IPS-18a (cell line): Measurements from ENCODE around the gene ZNF730.
"Not testable (repeated sequence)": the region's sequence is repeated elsewhere in the genome, so short reads cannot be mapped to it uniquely, and the experiment has no call there.

Experiments used
- H3K27ac ChIP-seq: one replicate; pipeline ENCODE4 v1.5.1; 2013; ENCODE audit warnings: low read length
- H3K27me3 ChIP-seq: one replicate; pipeline ENCODE4 v1.6.1; 2013; ENCODE audit warnings: mild to moderate bottlenecking, low read length; ENCODE audit not compliant: control insufficient read depth, insufficient read depth
- H3K36me3 ChIP-seq: one replicate; pipeline ENCODE4 v1.6.1; 2013; ENCODE audit warnings: low read depth, low read length; ENCODE audit not compliant: control insufficient read depth
- H3K4me1 ChIP-seq: one replicate; pipeline ENCODE4 v1.6.1; 2013; ENCODE audit warnings: low read depth, low read length; ENCODE audit not compliant: control insufficient read depth
- H3K4me3 ChIP-seq: one replicate; pipeline ENCODE4 v1.5.1; 2013; ENCODE audit warnings: low read length
- H3K9ac ChIP-seq: one replicate; pipeline ENCODE4 v1.6.1; 2013; ENCODE audit warnings: mild to moderate bottlenecking, low read length, moderate library complexity
- H3K9me3 ChIP-seq: one replicate; pipeline ENCODE4 v1.6.1; 2013; ENCODE audit warnings: low read depth, low read length; ENCODE audit not compliant: control insufficient read depth

The ZNF730 gene

GRCh38 chr19:23116802-23117571 is at the start of gene ZNF730:
Gene ZNF730 (plus strand): TSS chr19:23117025. CDS start chr19:23117174, 149 bp downstream.
- Histone ChIP-seq H3K9ac (peak within 1 kb of the TSS; percentile 91), H3K4me1 (peaks cover 12% of the 10 kb centered on the region), H3K9me3 (peaks cover 5% of the 10 kb centered on the region), H3K4me3 (peak within 1 kb of the TSS; percentile 72), H3K36me3 (peaks cover 3% of the 10 kb centered on the region), H3K27ac (peak within 1 kb of the TSS; percentile 76), H3K27me3 (no peaks in the 10 kb centered on the region)

DNA sequence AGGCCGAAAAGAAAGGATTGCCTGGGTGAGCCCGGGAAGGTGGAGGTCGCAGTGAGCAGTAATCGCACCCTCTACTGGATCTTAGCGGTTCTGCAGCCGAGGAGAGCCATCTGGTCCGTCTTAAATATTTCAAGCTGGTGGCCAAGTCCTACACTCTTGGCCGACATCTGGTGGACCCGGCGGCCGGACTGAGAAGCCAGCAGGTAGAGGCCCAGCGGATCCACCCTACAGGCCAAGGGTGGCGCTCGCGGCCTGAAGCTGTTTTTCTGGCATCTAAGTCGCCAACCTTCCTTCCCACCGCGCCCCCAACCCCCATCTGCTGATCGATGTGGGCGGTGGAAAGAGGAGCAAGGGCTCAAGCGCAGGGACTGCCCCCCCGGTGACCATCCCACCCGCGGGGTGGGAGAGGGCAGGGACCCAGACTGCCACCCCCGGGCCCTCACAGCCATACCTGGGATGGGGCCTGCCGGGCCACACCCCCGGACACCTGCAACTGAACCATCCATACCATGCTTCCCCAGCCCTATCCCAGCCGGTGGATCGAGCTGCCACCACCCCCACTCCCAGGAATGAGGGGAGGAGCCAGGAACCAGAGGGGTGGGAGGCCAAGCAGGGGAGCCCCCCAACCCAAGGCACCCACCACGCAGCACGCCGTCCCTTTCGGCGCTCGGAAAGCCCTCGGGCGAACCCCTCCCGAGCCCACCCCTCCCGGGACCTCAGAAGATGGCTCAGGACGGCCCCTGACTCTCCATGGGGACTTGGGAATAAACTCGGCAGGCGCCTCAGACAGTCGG is 46.3 kb upstream of the ZNF730 start:
- no peaks in the 10 kb centered on the region for H3K36me3 ChIP-seq
- no peaks in the 10 kb centered on the region for H3K4me1 ChIP-seq
- H3K9me3 ChIP-seq = peaks cover 23% of the 10 kb centered on the region
- H3K9ac ChIP-seq = no peak overlapping the region
- H3K4me3 ChIP-seq = no peak overlapping the region
- no peaks in the 10 kb centered on the region for H3K27me3 ChIP-seq
- no peak overlapping the region for H3K27ac ChIP-seq

GRCh38 chr19:23071147-23071511 is 45.7 kb upstream of the ZNF730 start:
- H3K27ac ChIP-seq = no peak overlapping the region
- peaks cover under 1% of the 10 kb centered on the region for H3K4me1 ChIP-seq
- no peak overlapping the region for H3K4me3 ChIP-seq
- no peaks in the 10 kb centered on the region for H3K36me3 ChIP-seq
- H3K27me3 ChIP-seq = no peaks in the 10 kb centered on the region
- peaks cover 18% of the 10 kb centered on the region for H3K9me3 ChIP-seq
- no peak overlapping the region for H3K9ac ChIP-seq

DNA sequence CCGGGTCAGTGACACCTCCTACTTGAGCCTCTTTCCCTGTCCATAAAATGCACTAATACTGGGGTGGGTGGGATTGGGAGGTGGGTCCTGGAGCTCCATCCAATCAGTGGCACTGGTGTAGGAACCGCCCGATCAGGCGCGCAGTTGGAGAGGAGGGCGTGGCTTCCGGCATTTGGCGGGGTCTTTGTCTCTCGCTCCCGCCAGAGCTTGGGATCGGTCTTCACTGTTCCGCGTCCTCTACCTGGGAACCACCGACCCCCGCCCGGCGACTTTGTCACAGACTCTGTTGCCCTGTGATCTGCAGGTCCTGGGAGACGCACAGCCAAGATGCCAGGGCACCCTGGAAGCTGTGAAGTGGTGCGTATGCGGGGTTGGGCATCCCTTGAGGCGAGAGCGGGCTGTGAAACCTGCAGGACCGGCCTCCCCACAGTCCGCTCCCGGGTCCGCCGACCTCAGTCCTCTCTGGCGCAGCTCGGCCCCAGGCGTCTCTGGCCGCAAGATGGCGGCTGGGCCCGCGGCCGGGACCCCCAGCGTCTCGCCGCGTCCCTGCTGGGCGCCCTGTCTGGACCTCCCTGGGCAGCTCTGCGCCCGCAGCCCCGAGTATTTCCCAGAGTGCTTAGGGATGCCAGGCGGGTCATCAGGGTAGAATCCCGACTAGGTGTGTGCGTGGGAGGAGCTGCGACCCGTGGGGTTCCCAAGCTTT is 41.6 kb upstream of the ZNF730 start:
- Histone ChIP-seq H3K9me3 (peaks cover 6% of the 10 kb centered on the region), H3K27ac (peak overlapping the region; percentile 99), H3K4me3 (peak overlapping the region; percentile 95), H3K4me1 (peaks cover 13% of the 10 kb centered on the region), H3K9ac (peak overlapping the region; percentile 100), H3K27me3 (no peaks in the 10 kb centered on the region), H3K36me3 (peaks cover 3% of the 10 kb centered on the region)

- H3K4me1 ChIP-seq = peaks cover 13% of the 10 kb centered on the region
- not testable (repeated sequence) for H3K27me3 ChIP-seq, H3K9me3 ChIP-seq, H3K36me3 ChIP-seq, H3K27ac ChIP-seq, H3K4me3 ChIP-seq, H3K9ac ChIP-seq
These were observed 39.0 kb upstream of the ZNF730 start for GRCh38 chr19:23077776-23078175.

- no peak overlapping the region for H3K9ac ChIP-seq
- no peaks in the 10 kb centered on the region for H3K4me1 ChIP-seq
- no peak overlapping the region for H3K4me3 ChIP-seq
- H3K27me3 ChIP-seq = no peaks in the 10 kb centered on the region
- peaks cover 59% of the 10 kb centered on the region for H3K36me3 ChIP-seq
- no peak overlapping the region for H3K27ac ChIP-seq
- H3K9me3 ChIP-seq = peaks cover 14% of the 10 kb centered on the region
These were observed 23.0 kb upstream of the ZNF730 start for GRCh38 chr19:23093832-23094231.

GRCh38 chr19:23095418-23095817 is 21.4 kb upstream of the ZNF730 start:
- Histone ChIP-seq H3K4me3 (no peak overlapping the region), H3K27me3 (no peaks in the 10 kb centered on the region), H3K4me1 (no peaks in the 10 kb centered on the region), H3K27ac (no peak overlapping the region), H3K36me3 (peaks cover 75% of the 10 kb centered on the region), H3K9ac (no peak overlapping the region), H3K9me3 (peaks cover 2% of the 10 kb centered on the region)

GRCh38 chr19:23098286-23098685 is 18.5 kb upstream of the ZNF730 start:
- H3K4me3 ChIP-seq = no peak overlapping the region
- peaks cover 83% of the 10 kb centered on the region for H3K36me3 ChIP-seq
- H3K27me3 ChIP-seq = no peaks in the 10 kb centered on the region
- H3K9me3 ChIP-seq = no peaks in the 10 kb centered on the region
- no peak overlapping the region for H3K27ac ChIP-seq
- no peaks in the 10 kb centered on the region for H3K4me1 ChIP-seq
- H3K9ac ChIP-seq = no peak overlapping the region

- H3K36me3 ChIP-seq = peaks cover 89% of the 10 kb centered on the region
- H3K27ac ChIP-seq = no peak overlapping the region
- H3K9me3 ChIP-seq = no peaks in the 10 kb centered on the region
- no peaks in the 10 kb centered on the region for H3K4me1 ChIP-seq
- no peak overlapping the region for H3K4me3 ChIP-seq
- H3K27me3 ChIP-seq = no peaks in the 10 kb centered on the region
- no peak overlapping the region for H3K9ac ChIP-seq
These were observed 17.8 kb upstream of the ZNF730 start for GRCh38 chr19:23098988-23099387.

GRCh38 chr19:23099966-23100365 is 16.9 kb upstream of the ZNF730 start:
- H3K36me3 ChIP-seq = peaks cover 92% of the 10 kb centered on the region

GRCh38 chr19:23101241-23101640 is 15.6 kb upstream of the ZNF730 start:
- no peaks in the 10 kb centered on the region for H3K4me1 ChIP-seq
- H3K4me3 ChIP-seq = no peak overlapping the region
- H3K27me3 ChIP-seq = no peaks in the 10 kb centered on the region
- H3K9ac ChIP-seq = no peak overlapping the region
- H3K9me3 ChIP-seq = no peaks in the 10 kb centered on the region
- peaks cover 88% of the 10 kb centered on the region for H3K36me3 ChIP-seq
- H3K27ac ChIP-seq = no peak overlapping the region

More at GRCh38 chr19:23099966-23100365, 16.9 kb upstream of the ZNF730 start:
- H3K9ac ChIP-seq = no peak overlapping the region
- H3K4me1 ChIP-seq = no peaks in the 10 kb centered on the region
- no peak overlapping the region for H3K4me3 ChIP-seq
- H3K9me3 ChIP-seq = no peaks in the 10 kb centered on the region
- no peaks in the 10 kb centered on the region for H3K27me3 ChIP-seq
- H3K27ac ChIP-seq = no peak overlapping the region
